AG09319 (cell line): ENCODE measurements around the gene EIF3L.

ENCODE experiments used
- DNase-seq: peaks from one replicate; pipeline ENCODE4 v3.0.0-alpha.2; 2010; ENCODE audit warnings: low read depth; ENCODE audit errors: extremely low read depth
- CTCF ChIP-seq: IDR thresholded peaks from 2 replicates; pipeline ENCODE4 v1.5.1; 2011; ENCODE audit warnings: low read depth, mild to moderate bottlenecking, inconsistent platforms, low read length, moderate library complexity

The EIF3L gene

DNA sequence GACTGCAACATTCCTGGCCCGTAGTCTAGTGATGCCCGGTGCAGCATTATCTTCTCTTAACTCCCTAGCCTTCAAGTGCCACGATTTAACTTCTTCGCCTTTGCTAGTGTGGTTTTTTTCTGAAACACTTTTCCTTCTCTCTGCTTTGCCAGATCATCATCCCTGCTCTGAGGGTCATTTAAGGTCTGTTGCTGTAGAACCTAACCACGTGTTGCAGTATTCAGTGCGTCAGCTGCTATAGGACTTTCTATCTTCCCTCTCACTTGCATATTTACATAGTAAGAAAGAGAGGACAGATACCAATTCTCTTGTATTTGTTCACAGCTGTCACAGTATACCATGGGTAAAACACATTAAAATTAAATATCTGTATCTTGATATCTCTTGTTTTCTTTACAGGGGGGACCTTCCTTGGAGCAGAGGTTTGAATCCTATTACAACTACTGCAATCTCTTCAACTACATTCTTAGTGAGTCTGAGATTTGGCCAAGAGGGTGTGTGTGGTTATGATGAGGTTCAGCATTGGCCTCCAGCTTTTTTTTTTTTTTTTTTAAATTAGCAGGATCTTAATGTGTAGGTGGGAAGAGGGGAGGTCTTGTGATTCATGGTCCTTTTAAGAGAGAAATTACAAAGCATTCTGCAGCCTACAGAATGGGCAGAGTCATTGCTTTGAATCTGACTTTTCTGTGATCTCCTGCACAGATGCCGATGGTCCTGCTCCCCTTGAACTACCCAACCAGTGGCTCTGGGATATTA, 13.5 kb downstream of the EIF3L start:
- no peak for DNase-seq
- no peak for TF ChIP-seq CTCF

DNA sequence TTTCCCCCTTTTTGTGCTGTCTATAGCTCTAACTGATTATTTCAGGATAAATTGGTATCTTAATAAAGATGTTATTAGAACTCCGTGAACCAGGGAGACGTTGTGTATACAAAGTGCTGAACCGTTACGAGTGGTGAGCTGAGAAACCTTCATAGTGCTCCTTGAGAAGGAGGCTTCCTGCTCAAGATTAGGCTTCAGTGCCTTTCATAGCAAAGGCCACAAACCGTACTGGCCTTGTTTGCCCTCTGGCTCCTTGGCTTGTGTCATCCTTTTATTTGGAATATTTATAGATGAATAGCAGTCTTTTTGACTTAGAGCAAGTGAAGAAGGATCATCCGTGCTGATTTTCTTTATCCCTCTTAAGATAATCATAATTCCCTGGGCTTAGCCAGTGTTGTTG, 16.3 kb downstream of the EIF3L start:
- no peak for DNase-seq
- no peak for TF ChIP-seq CTCF

- TF ChIP-seq CTCF: no peak
- no peak for DNase-seq
Observed at GRCh38 chr22:37870273-37870672, 21.1 kb downstream of the EIF3L start.

- TF ChIP-seq CTCF: no peak
- DNase-seq: no peak
Observed at GRCh38 chr22:37880668-37881440, 31.6 kb downstream of the EIF3L start.

GRCh38 chr22:37884420-37884819, 35.2 kb downstream of the EIF3L start:
- no peak for TF ChIP-seq CTCF
- no peak for DNase-seq

GRCh38 chr22:37887584-37888378, 38.6 kb downstream of the EIF3L start:
- peak; percentile 70 for DNase-seq
- peak; percentile 80 for TF ChIP-seq CTCF
